HepG2 (cell line): ENCODE measurements around the gene TOR4A. TPM values are rescaled to one million over a fixed set of nuclear protein-coding genes. Genes with fewer than 3 reads are reported as not detected.

Experiments used
- ATF1 ChIP-seq: IDR thresholded peaks from 2 replicates; pipeline ENCODE4 v1.6.1; 2016; ENCODE audit warnings: mild to moderate bottlenecking, control low read depth
- CREB1 ChIP-seq, 2 experiments: fragments of 450-650 bp in 1 of 2; IDR thresholded peaks; 2 replicates each; pipeline ENCODE4 v1.6.1; 2016 to 2017; ENCODE audit warnings: control low read depth in 1 of 2, mild to moderate bottlenecking in 1 of 2, missing compliant biosample characterization in 1 of 2, missing genetic modification characterization in 1 of 2
- ETV6 ChIP-seq: sonication (generic); formaldehyde crosslinking; conservative IDR thresholded peaks from 2 replicates; pipeline ENCODE4 v1.4.0; 2020; ENCODE audit warnings: missing genetic modification reagents
- EZH2 ChIP-seq: conservative IDR thresholded peaks from 2 replicates; pipeline ENCODE4 v1.6.1; 2012; ENCODE audit warnings: mild to moderate bottlenecking, low read depth, low read length, moderate library complexity
- FOXO4 ChIP-seq: sonication (generic); formaldehyde crosslinking; conservative IDR thresholded peaks from 2 replicates; pipeline ENCODE4 v1.8.1; 2023; ENCODE audit warnings: missing genetic modification reagents
- GTF3A ChIP-seq: sonication (generic); formaldehyde crosslinking; conservative IDR thresholded peaks from 2 replicates; pipeline ENCODE4 v1.4.0; 2020; ENCODE audit warnings: mild to moderate bottlenecking, missing genetic modification reagents
- HOXD1 ChIP-seq: sonication (generic); formaldehyde crosslinking; IDR thresholded peaks from 2 replicates; pipeline ENCODE4 v1.5.0; 2020; ENCODE audit warnings: missing genetic modification reagents
- MAZ ChIP-seq, 2 experiments: sonication (generic) in 1 of 2; formaldehyde crosslinking in 1 of 2; IDR thresholded peaks; 2 replicates each; pipeline versions ENCODE4 v1.5.0 to v1.6.1; 2012 to 2020; ENCODE audit warnings: low read depth in 2 of 2, mild to moderate bottlenecking in 2 of 2, borderline replicate concordance in 1 of 2, improper control_type of control experiment in 1 of 2, low read length in 1 of 2, missing genetic modification reagents in 1 of 2, moderate library complexity in 1 of 2
- PHF5A ChIP-seq: IDR thresholded peaks from one replicate; pipeline ENCODE4 v1.6.1; 2018; ENCODE audit warnings: low read depth, missing genetic modification reagents; ENCODE audit not compliant: unreplicated experiment
- PRDM10 ChIP-seq: sonication (generic); formaldehyde crosslinking; IDR thresholded peaks from 2 replicates; pipeline ENCODE4 v1.4.0; 2020; ENCODE audit warnings: low read depth, missing genetic modification reagents
- RELA ChIP-seq: sonication (generic); formaldehyde crosslinking; IDR thresholded peaks from 2 replicates; pipeline ENCODE4 v1.4.0; 2020; ENCODE audit warnings: missing genetic modification reagents
- SKI ChIP-seq: fragments of 450-650 bp; IDR thresholded peaks from one replicate; pipeline ENCODE4 v1.6.1; 2018; ENCODE audit warnings: mild to moderate bottlenecking; ENCODE audit not compliant: partially characterized antibody
- SMC3 ChIP-seq: IDR thresholded peaks from 2 replicates; pipeline ENCODE4 v1.6.1; 2011; ENCODE audit warnings: low read length, improper control_type of control experiment
- SRSF1 ChIP-seq: fragments of 200-400 bp; formaldehyde crosslinking; optimal IDR thresholded peaks from 2 replicates; pipeline ENCODE3; 2017; ENCODE audit warnings: mild to moderate bottlenecking, low read depth, low read length, moderate library complexity
- SRY ChIP-seq: sonication (generic); formaldehyde crosslinking; IDR thresholded peaks from 2 replicates; pipeline ENCODE4 v1.8.0; 2022; ENCODE audit warnings: mild to moderate bottlenecking, missing genetic modification reagents
- ZBTB3 ChIP-seq: sonication (generic); formaldehyde crosslinking; IDR thresholded peaks from 2 replicates; pipeline ENCODE4 v1.4.0; 2020; ENCODE audit warnings: low read depth, mild to moderate bottlenecking, moderate library complexity, missing genetic modification reagents, borderline replicate concordance
- ZBTB38 ChIP-seq: sonication (generic); formaldehyde crosslinking; IDR thresholded peaks from 2 replicates; pipeline ENCODE4 v1.5.1; 2020; ENCODE audit warnings: mild to moderate bottlenecking, missing genetic modification reagents
- ZHX1 ChIP-seq: sonication (generic); formaldehyde crosslinking; IDR thresholded peaks from 2 replicates; pipeline ENCODE4 v1.8.1; 2022; ENCODE audit warnings: low read depth, mild to moderate bottlenecking, missing genetic modification reagents
- ZNF580 ChIP-seq: IDR thresholded peaks from 2 replicates; pipeline ENCODE4 v1.6.1; 2016; ENCODE audit warnings: low read depth, borderline replicate concordance
- ZNF761 ChIP-seq: sonication (generic); formaldehyde crosslinking; conservative IDR thresholded peaks from 2 replicates; pipeline ENCODE4 v1.4.0; 2020; ENCODE audit warnings: mild to moderate bottlenecking, missing genetic modification reagents
- ZNF792 ChIP-seq: IDR thresholded peaks from 2 replicates; pipeline ENCODE4 v1.6.1; 2016
- ZSCAN22 ChIP-seq: sonication (generic); formaldehyde crosslinking; IDR thresholded peaks from 2 replicates; pipeline ENCODE4 v1.4.0; 2020; ENCODE audit warnings: mild to moderate bottlenecking, missing genetic modification reagents
- polyA plus RNA-seq, 8 experiments: library from polyadenylated mRNA; depleted of rRNA in 3 of 8; stranded (reverse) in 7 of 8; unstranded in 1 of 8; fragments of >200 nt; fragmentation: Illumina TruSeq in 4 of 8; extraction: Trizol in 4 of 8; gene quantifications; 2 replicates each; pipeline versions ENCODE4 v1.2.1 to v1.2.3, GENCODE V29; 2011 to 2016; ENCODE audit warnings: low read depth in 4 of 8, missing spikeins in 1 of 8, mixed read lengths in 1 of 8; ENCODE audit not compliant: insufficient read depth in 1 of 8
- total RNA-seq, 5 experiments: library from RNA; depleted of rRNA; stranded (reverse); fragments of >200 nt; fragmentation: Illumina TruSeq; extraction: Trizol; gene quantifications; 2 replicates each; pipeline ENCODE4 v1.2.3, GENCODE V29; 2016; ENCODE audit warnings: low read depth in 1 of 5

Gene TOR4A
- total and polyA plus RNA-seq, 2 of the 13 experiments (the other 11 are each of a cell fraction or from before 2014, with no cell fraction given) = 11.1 to 14.2 TPM

- peak; percentile 63; the same call in 1 of the 2 replicates for TF ChIP-seq MAZ (IDR thresholded peaks at IDR 0.05; ENCODE audit: borderline replicate concordance, low read depth, low read length)
- TF ChIP-seq MAZ (CRISPR knock-in tag; IDR thresholded peaks at IDR 0.05; ENCODE audit: low read depth) = peak; percentile 87
- no peak for TF ChIP-seq ZSCAN22 (CRISPR knock-in tag)
- TF ChIP-seq HOXD1 = no peak
- peak; percentile 44; the same call in 1 of the 2 replicates for TF ChIP-seq GTF3A (CRISPR knock-in tag)
- no peak for TF ChIP-seq ZBTB38 (CRISPR knock-in tag)
- no peak for TF ChIP-seq PRDM10 (CRISPR knock-in tag)
- no peak for TF ChIP-seq SRY (CRISPR knock-in tag)
- no peak for TF ChIP-seq CREB1 (IDR thresholded peaks at IDR 0.05)
- TF ChIP-seq CREB1 (CRISPR knock-in tag; IDR thresholded peaks at IDR 0.05) = no peak
- TF ChIP-seq ZHX1 (CRISPR knock-in tag) = no peak
- no peak for TF ChIP-seq ZNF761 (CRISPR knock-in tag)
- no peak for TF ChIP-seq ZBTB3 (CRISPR knock-in tag)
- no peak for TF ChIP-seq FOXO4
- TF ChIP-seq SMC3 = peak; percentile 51; the same call in 1 of the 2 replicates
- no peak for TF ChIP-seq ETV6 (CRISPR knock-in tag)
- no peak for TF ChIP-seq EZH2
- TF ChIP-seq ZNF792 = peak; percentile 70; the same call in 1 of the 2 replicates
- TF ChIP-seq SKI = peak; percentile 86
- TF ChIP-seq RELA (CRISPR knock-in tag) = no peak; the same call in 1 of the 2 replicates
- TF ChIP-seq SRSF1 = peak; percentile 97
- TF ChIP-seq ZNF580 (CRISPR knock-in tag) = no peak
- TF ChIP-seq PHF5A (CRISPR knock-in tag) = peak; percentile 70
- no peak for TF ChIP-seq ATF1 (CRISPR knock-in tag)
Observed at GRCh38 chr9:137236238-137236935, 41.1 kb upstream of the TOR4A start (continued).
